SKM-1 treated with dmso at 0.1 percent for 144 hours (cell line): ENCODE results near the gene SLC6A13.

ENCODE experiments used
- DNase-seq: peaks from one replicate; lab custom pipeline; 2025; ENCODE audit not compliant: unreplicated experiment; lab: John Stamatoyannopoulos, UW

Gene SLC6A13

DNA sequence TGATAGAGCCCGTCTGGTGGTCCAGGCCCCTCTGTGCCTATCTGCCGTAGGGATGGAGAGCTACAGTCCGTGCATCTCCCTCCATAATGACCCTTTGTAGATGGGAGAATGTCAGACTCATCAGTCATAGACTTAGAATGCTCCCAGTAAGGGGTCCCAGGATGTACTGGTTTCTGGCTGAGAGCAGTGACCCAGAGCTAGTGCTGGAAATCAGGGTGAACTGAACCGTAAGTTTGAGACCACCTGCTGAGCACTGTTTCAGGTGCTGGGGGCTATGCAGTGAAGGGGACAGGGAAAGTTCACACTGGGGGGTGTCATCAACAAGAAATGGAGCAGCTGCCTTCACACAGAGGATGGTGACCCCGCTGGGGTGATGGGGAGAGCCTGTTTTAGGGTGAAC, 82.8 kb downstream of the SLC6A13 start:
- no peak for DNase-seq

DNA sequence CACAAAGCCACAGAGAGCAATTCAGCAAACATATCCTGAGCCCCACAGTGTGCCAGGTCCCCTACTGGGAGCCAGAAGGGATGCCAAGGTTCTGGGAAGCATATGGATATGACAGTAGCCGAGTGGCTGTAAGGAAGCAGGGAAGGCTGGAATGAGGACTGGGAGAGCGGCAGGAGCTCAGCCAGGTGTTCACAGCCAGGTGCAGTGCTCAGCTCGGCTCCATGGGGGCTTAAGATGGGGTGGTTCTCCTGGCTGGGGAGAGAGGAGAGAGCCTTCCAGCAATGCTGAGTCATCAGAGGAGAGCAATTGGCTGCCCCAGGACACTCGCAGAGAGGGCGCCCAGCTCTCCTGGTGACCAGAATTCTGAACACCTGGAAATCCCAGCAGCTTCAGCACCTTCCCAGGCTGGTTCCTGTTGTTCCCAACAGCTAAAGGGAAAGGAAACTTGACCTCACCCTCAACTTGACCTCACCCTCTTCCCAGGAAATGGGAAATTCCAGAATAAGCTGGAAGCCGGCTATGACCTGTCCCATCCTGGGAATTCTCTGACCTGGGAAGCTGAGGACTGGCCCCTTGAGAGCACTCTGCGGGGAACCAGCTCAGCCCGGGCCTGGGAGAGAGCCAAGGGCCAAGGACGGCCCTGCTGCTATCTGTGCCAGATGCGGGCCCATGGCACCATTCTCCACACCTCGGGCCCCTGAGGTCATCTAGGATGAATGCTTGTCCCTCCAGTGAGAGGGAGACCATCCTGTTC, 83.3 kb downstream of the SLC6A13 start:
- no peak for DNase-seq

DNA sequence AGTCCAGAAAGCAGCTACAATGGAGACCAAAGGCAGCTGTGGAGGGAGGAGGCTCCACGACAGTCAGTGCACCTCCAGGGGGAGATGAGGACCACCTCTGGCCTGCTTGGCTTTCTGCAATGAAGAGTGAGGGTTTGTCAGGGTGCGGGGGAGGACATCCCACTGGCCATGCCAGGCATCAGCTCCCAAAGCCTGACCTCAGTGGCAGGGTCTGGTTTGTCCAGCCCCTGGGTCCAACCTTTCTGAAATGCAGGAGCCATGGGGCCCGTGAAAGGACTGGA, 83.9 kb downstream of the SLC6A13 start:
- DNase-seq = no peak

DNA sequence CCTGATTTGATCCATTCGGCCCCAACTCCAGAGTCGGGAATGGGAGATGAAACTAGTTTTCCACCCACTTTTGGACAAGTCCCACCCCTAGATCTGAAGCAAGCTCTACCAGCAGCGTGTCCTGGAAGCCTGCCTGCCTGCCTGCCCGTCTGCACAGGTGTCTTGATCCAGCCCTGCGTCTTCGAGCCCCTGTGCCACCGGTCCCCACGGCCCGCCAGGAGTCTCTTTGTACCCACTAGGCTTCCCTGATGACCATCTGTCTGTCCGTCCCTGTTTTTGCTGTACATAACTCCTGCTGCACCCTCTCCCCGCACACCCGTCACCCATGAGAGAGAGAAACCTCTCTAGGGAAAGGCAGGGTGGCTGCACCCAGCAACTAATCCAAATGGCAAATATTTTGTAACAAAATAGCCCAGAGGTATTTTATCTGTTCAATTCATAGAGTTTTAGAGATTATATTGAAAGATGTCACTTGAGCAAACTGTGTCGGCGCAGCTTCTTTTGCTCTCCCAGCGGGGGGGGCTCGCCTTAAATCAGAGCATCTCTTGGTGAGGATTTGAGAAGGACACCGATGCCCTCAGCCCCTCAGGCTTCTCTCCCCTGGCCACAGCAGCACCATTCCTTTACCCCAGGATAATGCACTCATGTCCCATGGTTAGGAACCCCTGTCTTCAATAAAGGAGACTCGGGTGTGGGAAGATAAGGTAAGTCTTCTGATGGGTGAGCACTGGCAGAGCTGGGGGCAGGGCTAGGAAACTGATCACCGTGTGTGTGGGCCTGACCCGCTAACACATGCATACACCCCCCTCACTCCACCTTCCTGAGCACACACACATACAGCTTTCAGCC, 84.4 kb downstream of the SLC6A13 start:
- no peak for DNase-seq

DNA sequence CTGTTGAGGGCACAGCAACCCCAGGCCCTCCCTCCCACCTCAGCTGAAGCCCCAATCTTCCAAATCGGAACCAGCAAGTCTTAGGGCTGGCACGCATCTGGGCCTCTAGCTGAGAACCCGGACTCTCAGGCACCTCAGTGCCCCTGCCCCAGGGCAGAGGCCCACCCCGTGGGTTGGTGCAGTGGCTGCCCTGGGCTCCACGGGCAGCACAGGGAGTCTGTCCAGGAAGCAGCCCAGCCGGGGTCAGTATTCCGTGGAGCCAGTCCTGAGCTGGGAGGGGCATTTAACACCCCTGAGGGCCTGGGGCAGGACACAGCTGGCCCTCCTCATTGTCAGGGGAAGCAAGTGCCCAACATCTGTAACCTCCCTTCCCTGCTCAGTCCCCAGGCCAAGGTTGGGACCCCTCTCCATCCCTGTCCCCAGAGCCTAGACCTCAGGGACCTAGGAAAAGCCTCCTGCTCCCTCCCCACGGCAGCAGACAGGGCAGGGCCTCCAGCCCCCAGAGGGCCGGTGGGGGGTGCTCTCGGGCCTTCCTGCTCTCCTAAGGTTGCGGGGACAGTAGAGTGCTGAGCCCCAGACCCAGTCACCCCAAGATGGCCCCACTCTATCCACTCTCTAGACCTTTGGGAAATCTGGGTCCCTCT, 85.2 kb downstream of the SLC6A13 start:
- DNase-seq = no peak

DNA sequence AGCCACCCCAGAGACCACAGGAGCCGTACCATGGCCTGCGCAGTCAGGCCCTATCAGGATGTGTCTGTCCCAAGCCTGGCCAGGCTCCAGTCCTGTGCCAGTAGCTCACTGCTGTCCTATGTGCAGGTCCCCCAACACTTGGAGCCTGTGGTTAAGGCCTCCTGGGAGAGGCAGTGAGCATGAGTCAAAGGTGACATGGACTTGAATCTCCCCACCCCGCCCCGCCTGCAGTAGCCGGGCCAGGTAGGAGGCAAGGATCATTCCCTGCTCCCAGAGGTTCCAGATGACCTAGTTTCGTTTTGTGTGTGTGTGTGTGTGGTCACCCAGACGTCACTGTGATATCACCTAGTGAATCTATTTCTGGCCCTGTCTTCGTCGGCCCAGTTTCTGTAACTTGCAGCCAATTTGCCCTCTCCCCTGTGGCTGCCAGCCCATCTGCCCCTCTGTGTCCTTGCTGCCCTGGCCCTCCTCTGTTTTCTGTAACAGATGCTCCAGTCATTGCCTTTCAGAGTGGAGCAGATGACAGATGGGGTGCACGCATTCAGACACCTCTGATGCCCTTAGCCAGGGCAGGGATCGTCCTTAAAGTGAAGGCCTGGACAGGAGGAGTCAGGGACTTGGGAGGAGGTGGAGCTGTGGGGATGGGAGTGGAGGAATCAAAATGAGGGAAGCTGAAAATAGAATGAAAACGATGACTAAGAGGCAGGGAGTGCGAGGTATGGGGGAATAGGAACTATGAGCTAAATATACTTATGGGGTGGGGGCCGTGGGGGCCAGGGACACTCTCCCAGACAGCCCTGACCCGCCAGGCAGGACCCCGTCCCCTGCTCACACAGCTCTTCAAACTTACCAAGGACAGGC, 86.1 kb downstream of the SLC6A13 start:
- DNase-seq = no peak

DNA sequence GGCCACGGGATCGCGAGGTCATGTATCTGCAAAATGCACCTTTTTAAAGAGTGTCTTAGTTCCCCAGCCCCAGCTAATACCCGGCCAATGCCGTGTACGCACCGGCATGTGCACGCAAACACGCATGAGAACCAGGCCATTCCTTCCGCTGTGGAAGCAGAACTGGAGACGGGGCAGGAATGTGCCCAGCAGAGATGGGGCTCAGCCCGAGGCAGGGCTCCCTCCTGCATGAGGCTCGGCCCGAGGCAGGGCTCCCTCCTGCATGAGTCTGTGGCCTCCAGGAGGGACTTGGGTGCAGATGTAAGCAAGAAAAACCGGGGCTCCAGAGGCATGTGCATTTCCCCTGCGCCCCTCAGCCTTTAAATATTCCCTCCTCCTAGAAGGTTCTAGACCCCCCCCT, 86.9 kb downstream of the SLC6A13 start:
- DNase-seq = no peak

DNA sequence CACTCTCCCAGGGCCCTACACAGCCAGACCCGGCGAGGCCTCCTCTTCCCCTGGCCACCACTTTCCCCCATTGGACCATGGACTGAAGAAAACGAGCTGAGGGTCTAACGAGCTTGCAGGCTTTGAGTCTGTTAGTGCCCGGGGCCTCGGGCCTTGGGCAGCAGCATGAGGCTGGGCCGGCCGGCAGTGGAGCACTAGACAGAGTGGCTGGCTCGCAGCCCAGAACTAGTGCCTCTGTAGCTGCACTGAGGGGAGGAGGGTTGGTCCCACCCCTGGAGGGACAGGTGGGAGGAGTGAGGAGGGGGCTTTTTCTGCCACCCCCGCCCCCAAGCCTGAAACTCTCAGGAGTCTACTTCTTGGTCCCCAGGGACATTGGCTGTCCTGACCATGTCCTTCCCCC, 87.4 kb downstream of the SLC6A13 start:
- DNase-seq = no peak

DNA sequence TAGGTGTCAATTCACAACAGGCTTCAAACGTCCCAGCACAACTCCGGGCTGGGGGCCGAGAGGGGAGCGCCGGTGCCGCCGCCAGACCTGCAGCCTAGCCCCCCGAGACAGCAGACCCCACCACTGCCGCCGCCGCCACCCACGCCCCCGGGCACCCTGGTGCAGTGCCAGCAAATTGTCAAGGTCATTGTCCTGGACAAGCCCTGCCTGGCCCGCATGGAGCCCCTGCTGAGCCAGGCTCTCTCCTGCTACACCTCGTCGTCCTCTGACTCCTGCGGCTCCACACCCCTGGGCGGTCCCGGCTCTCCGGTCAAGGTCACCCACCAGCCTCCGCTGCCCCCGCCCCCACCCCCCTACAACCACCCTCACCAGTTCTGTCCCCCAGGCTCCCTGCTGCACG, 88.0 kb downstream of the SLC6A13 start:
- no peak for DNase-seq

DNA sequence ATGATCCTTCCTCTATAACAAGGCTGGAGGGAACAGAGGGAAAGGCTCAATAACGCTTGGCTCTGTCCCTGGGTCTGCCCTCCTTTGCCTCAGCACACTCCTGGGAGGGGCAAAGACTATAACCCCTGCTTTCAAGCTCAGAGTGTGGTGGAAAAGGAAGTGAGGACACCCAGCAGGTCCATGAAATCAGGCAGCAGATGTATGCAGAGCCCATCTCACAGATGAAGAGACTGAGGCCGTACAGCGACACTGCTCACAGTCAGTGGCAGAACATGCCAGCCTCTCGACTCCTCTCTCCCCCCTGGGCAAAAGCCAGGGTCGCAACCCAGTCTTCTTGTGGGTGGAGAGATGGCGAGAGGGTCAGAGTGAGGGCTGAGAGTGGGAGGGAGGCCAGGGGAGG, 88.5 kb downstream of the SLC6A13 start:
- DNase-seq = no peak

DNA sequence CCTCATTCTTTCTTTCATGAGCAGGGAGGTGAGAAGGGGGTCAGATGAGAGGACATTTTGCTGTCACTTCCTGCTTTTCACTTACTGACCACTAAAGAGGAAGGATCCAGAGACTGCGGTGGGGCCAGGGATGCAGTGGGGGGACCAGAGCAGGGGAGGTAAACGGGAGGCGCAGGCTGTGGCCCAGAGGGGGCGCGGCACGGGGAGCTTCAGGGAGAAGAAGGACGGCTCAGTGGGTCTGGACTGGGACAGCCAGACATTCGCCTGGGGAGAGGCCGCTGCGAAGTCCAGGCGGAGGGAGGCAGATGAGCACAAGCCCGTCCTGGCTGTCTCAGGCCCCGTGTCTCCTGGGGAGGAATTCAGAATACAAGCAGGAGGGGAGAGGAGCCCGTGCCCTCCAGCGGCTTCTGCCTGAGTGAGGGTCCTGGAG, 89.9 kb downstream of the SLC6A13 start:
- DNase-seq = peak; percentile 59

DNA sequence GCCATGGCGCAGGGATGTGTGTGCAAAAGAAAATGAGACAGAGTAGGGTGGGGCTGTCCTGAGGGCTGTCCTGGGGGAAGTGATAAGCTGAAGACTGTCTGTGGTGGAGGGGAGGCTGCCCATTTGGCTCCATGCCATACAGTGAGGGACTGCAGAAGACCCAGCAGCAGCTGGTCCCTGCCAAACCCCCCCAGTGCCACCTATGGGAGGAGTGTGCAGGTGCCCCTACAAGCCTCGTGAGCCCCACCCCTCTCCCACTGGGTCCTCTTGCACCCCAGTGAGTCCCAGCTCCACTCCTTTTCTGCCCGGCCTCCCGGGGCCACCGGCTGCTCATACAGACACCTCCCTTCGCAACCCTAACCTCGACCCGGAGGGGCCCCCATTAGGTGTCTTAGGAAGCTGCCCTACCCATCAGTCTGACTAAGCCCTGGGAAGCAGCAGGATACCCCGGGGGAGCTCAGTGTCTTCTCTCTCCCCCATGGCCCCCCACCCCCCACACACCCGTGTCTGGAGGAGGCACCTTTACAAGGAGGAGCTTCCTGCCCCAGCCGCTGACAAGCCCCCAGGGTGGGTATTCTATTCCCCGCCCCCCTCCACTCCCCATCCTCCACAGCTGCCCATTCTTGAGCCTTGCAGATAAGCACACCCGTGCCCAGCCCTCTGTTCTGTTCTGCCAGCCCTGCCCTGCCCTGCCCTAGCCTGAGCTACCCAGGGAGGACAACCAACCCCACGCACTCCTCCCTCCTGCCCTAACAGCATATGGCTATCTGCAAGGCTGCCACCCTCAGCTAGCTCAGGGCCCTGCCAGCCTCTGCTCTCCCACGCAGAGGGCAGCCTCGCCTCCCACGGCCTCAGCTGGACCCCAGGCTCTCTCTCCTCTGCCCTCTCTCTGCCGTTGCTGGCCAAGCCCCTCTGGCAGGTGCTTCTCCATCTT, 90.6 kb downstream of the SLC6A13 start:
- no peak for DNase-seq

DNA sequence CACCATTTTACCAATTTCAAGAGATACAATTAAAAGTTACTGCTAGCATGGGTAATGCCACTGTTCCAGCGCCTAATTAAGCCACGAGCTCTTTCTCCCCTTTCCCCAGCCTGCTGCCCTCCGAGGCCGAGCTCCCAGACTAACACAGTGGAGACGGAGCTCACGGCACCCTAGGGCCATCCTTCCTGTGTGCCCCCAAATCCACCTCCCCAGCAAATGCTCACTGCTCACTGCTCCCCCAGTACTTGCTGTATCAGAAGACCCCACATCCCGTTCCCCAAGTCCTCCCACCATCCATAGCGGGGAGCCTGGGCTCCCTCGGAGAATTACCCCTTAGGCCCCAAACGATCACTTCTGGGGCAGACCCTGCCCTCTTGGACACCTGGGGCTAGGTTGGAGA, 91.4 kb downstream of the SLC6A13 start:
- DNase-seq = no peak
